HEK293 (cell line): ENCODE data around the gene EFHD1.
A peak's percentile ranks its signal among the peaks of the same experiment; 100 is the strongest.

Experiments
- CTCF ChIA-PET: fragments of 350-600 bp; formaldehyde crosslinking; extraction: SDS; loops from one replicate; lab custom pipeline; 2021; ENCODE audit warnings: antibody characterized with exemption; lab: Yijun Ruan, JAX
- POLR2A ChIA-PET: fragments of 300-600 bp; formaldehyde crosslinking; extraction: SDS; loops from one replicate; lab custom pipeline; 2020; ENCODE audit warnings: antibody characterized with exemption, inconsistent platforms; lab: Yijun Ruan, JAX
- H3K27ac ChIP-seq: fragments of 200-500 bp; sonication (Bioruptor generic); 2 replicates; pipeline ENCODE4 v1.5.1; 2014; ENCODE audit warnings: low read depth, low read length, control low read depth, inconsistent platforms; ENCODE audit errors: extremely low read depth
- H3K36me3 ChIP-seq, 2 experiments: fragments of 200-500 bp in 1 of 2; sonication (Bioruptor generic) in 1 of 2; 1 replicate in 1 of 2; 2 replicates in 1 of 2; pipeline ENCODE4 v1.5.1; 2014 to 2017; ENCODE audit warnings: inconsistent platforms in 2 of 2, low read length in 2 of 2; ENCODE audit not compliant: control insufficient read depth in 2 of 2, insufficient read depth in 1 of 2
- H3K4me1 ChIP-seq: fragments of 200-500 bp; sonication (Bioruptor generic); 2 replicates; pipeline ENCODE4 v1.5.1; 2014; ENCODE audit warnings: mild to moderate bottlenecking, low read length, inconsistent platforms; ENCODE audit not compliant: control insufficient read depth, insufficient read depth
- H3K4me3 ChIP-seq: 2 replicates; pipeline ENCODE4 v1.5.1; 2011; ENCODE audit warnings: low read depth, mild to moderate bottlenecking, control low read depth, low read length, moderate library complexity
- H3K9me3 ChIP-seq: fragments of 200-500 bp; sonication (Bioruptor generic); 2 replicates; pipeline ENCODE4 v1.5.1; 2014; ENCODE audit warnings: low read depth, low read length, inconsistent platforms; ENCODE audit not compliant: control insufficient read depth, insufficient read depth
- HOXD13 ChIP-seq: sonication (generic); formaldehyde crosslinking; IDR thresholded peaks from 2 replicates; pipeline ENCODE4 v1.8.0; 2022; ENCODE audit warnings: missing genetic modification reagents, borderline replicate concordance
- KLF1 ChIP-seq: fragments of 450-650 bp; formaldehyde crosslinking; IDR thresholded peaks from 2 replicates; pipeline ENCODE4 v1.5.1; 2016; ENCODE audit warnings: missing biosample characterization, missing genetic modification characterization
- SP2 ChIP-seq: fragments of 450-650 bp; formaldehyde crosslinking; IDR thresholded peaks from 2 replicates; pipeline ENCODE4 v1.5.1; 2016; ENCODE audit warnings: missing biosample characterization, missing genetic modification characterization
- ZBTB20 ChIP-seq: fragments of 450-650 bp; formaldehyde crosslinking; IDR thresholded peaks from 2 replicates; pipeline ENCODE4 v1.5.1; 2016; ENCODE audit warnings: missing biosample characterization, missing genetic modification characterization
- ZBTB48 ChIP-seq: fragments of 450-650 bp; formaldehyde crosslinking; IDR thresholded peaks from 2 replicates; pipeline ENCODE4 v1.5.1; 2016; ENCODE audit warnings: missing biosample characterization, missing genetic modification characterization
- ZBTB8A ChIP-seq: fragments of 450-650 bp; formaldehyde crosslinking; IDR thresholded peaks from 2 replicates; pipeline ENCODE4 v1.5.1; 2016; ENCODE audit warnings: missing biosample characterization, missing genetic modification characterization
- ZIC2 ChIP-seq: fragments of 450-650 bp; formaldehyde crosslinking; IDR thresholded peaks from 2 replicates; pipeline ENCODE4 v1.5.1; 2016; ENCODE audit warnings: missing biosample characterization, missing genetic modification characterization
- ZNF146 ChIP-seq: fragments of 450-650 bp; formaldehyde crosslinking; IDR thresholded peaks from 2 replicates; pipeline ENCODE4 v1.5.1; 2016; ENCODE audit warnings: missing biosample characterization, missing genetic modification characterization
- ZNF311 ChIP-seq: fragments of 450-650 bp; formaldehyde crosslinking; IDR thresholded peaks from 2 replicates; pipeline ENCODE4 v1.5.1; 2017; ENCODE audit warnings: missing biosample characterization, missing genetic modification characterization, borderline replicate concordance
- ZNF341 ChIP-seq: fragments of 450-650 bp; formaldehyde crosslinking; IDR thresholded peaks from 2 replicates; pipeline ENCODE4; 2016; ENCODE audit warnings: low read depth, missing biosample characterization, missing genetic modification characterization
- ZNF404 ChIP-seq: fragments of 450-650 bp; formaldehyde crosslinking; IDR thresholded peaks from 2 replicates; pipeline ENCODE4 v1.5.1; 2017; ENCODE audit warnings: missing biosample characterization, missing genetic modification characterization
- ZNF426 ChIP-seq: fragments of 450-650 bp; formaldehyde crosslinking; IDR thresholded peaks from 2 replicates; pipeline ENCODE4 v1.5.1; 2017; ENCODE audit warnings: missing biosample characterization, missing genetic modification characterization, mild to moderate bottlenecking, inconsistent platforms, moderate library complexity
- ZNF473 ChIP-seq: fragments of 450-650 bp; formaldehyde crosslinking; IDR thresholded peaks from 2 replicates; pipeline ENCODE4 v1.5.1; 2017; ENCODE audit warnings: missing biosample characterization, missing genetic modification characterization
- ZNF600 ChIP-seq: fragments of 450-650 bp; formaldehyde crosslinking; IDR thresholded peaks from 2 replicates; pipeline ENCODE4 v1.5.1; 2016; ENCODE audit warnings: missing biosample characterization, missing genetic modification characterization
- ZNF629 ChIP-seq: fragments of 450-650 bp; formaldehyde crosslinking; IDR thresholded peaks from 2 replicates; pipeline ENCODE4 v1.5.1; 2017; ENCODE audit warnings: missing biosample characterization, missing genetic modification characterization
- ZNF654 ChIP-seq: fragments of 450-650 bp; formaldehyde crosslinking; IDR thresholded peaks from 2 replicates; pipeline ENCODE4 v1.5.1; 2016; ENCODE audit warnings: low read depth, missing biosample characterization, missing genetic modification characterization
- ZNF776 ChIP-seq: fragments of 450-650 bp; formaldehyde crosslinking; IDR thresholded peaks from 2 replicates; pipeline ENCODE4 v1.5.0; 2017; ENCODE audit warnings: missing biosample characterization, missing genetic modification characterization, borderline replicate concordance
- TF ChIP-seq, protein P1 (sequence below): fragments of 450-650 bp; formaldehyde crosslinking; IDR thresholded peaks from 2 replicates; pipeline ENCODE4 v1.5.0; 2017; ENCODE audit warnings: missing biosample characterization, missing genetic modification characterization, borderline replicate concordance
- TF ChIP-seq, protein P2 (sequence below): fragments of 450-650 bp; formaldehyde crosslinking; conservative IDR thresholded peaks from 2 replicates; pipeline ENCODE4 v1.5.1; 2016; ENCODE audit warnings: low read depth, missing biosample characterization, missing genetic modification characterization
- TF ChIP-seq, protein P3 (sequence below): fragments of 450-650 bp; IDR thresholded peaks from 2 replicates; pipeline ENCODE4 v1.5.1; 2018; ENCODE audit warnings: missing biosample characterization, missing genetic modification characterization
- TF ChIP-seq, protein P4 (sequence below): fragments of 450-650 bp; formaldehyde crosslinking; IDR thresholded peaks from 2 replicates; pipeline ENCODE4 v1.5.1; 2016; ENCODE audit warnings: missing biosample characterization, missing genetic modification characterization
- TF ChIP-seq, protein P5 (sequence below): fragments of 450-650 bp; formaldehyde crosslinking; IDR thresholded peaks from 2 replicates; pipeline ENCODE4 v1.5.1; 2016; ENCODE audit warnings: missing biosample characterization, missing genetic modification characterization

EFHD1 gene

DNA sequence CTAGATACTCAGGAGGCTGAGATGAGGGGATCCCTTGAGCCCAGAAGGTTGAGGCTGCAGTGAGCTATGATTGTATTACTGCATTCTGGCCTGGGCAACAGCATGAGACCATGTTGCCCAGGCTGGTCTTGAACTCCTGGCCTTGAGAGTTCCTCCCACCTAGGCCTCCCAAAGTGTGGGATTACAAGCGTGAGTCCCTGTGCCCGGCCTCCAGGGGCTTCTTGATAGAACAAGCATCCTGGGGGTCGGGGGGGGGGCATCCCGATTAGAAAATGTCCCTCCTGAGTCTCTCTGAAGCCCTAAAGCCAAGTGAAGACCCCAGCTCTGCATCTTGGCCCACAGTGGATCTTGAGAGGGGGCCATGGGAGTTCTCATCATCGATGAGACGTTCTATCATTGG lies 22.3 kb upstream of the EFHD1 start (continued):
- TF ChIP-seq ZNF776 (no peak), ZNF341 (tag by site-specific recombination) (no peak), ZNF473 (no peak), ZNF426 (tag by site-specific recombination) (no peak)

DNA sequence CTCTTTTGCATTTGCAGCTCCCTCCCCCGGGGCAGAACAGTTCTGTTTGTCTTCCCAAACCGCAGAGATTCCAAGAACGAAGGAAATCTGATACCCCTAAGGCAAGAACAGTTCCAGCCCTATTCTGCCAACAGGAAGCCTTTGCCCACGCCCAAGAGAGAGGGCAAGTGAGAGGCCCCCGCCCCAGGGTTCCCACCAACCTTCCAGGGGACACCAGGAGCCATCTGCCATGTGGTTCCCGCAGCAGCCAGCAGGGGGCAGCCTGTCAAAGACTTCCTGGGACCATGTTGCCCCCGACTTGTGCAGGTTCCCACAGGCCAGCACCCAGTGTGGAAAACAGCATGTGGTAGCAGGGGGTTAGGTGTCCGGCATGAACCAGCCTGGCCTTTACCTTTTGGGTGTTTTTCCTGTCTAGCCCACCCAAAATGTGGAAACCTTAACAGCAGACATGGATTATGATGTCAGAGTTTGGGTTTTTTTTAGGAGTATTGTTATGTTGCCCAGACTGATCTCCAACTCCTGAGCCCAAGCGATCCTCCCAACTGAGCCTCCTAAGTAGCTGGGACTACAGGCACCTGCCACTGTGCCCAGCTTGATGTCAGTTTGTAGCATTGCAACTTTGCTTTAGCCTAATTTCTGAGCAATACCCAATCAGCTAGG lies 21.7 kb upstream of the EFHD1 start:
- Histone ChIP-seq H3K4me1 (no peaks in the 10 kb centered on the region), H3K4me3 (no peak overlapping the region), H3K9me3 (no peaks in the 10 kb centered on the region), H3K36me3 (no peaks in the 10 kb centered on the region), H3K27ac (peak overlapping the region; percentile 19; the same call in 1 of the 2 replicates)
- ChIA-PET POLR2A (interaction anchor here (0.5 kb wide), 1 partner anchor 19 kb away, joined by 3 read pairs; no protein-coding TSS in a partner anchor), CTCF (interaction anchor here (0.6 to 2.6 kb wide), 30 partner anchors 9 to 1035 kb away, joined by 3 to 26 read pairs (median 3); partner anchors contain the start of gene EFHD1)
- TF ChIP-seq ZNF629 = peak; percentile 47; the same call in 1 of the 2 replicates
- TF ChIP-seq ZNF654 = peak; percentile 45
- TF ChIP-seq ZBTB48 (tag by site-specific recombination) = 0 out of 2 replicates have a peak, but pooled peaks have one; percentile 33
- TF ChIP-seq KLF1 (tag by site-specific recombination) = peak; percentile 73
- TF ChIP-seq, protein P1, sequence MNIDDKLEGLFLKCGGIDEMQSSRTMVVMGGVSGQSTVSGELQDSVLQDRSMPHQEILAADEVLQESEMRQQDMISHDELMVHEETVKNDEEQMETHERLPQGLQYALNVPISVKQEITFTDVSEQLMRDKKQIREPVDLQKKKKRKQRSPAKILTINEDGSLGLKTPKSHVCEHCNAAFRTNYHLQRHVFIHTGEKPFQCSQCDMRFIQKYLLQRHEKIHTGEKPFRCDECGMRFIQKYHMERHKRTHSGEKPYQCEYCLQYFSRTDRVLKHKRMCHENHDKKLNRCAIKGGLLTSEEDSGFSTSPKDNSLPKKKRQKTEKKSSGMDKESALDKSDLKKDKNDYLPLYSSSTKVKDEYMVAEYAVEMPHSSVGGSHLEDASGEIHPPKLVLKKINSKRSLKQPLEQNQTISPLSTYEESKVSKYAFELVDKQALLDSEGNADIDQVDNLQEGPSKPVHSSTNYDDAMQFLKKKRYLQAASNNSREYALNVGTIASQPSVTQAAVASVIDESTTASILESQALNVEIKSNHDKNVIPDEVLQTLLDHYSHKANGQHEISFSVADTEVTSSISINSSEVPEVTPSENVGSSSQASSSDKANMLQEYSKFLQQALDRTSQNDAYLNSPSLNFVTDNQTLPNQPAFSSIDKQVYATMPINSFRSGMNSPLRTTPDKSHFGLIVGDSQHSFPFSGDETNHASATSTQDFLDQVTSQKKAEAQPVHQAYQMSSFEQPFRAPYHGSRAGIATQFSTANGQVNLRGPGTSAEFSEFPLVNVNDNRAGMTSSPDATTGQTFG = no peak
- TF ChIP-seq HOXD13 (CRISPR knock-in tag) = no peak
- TF ChIP-seq, protein P2, sequence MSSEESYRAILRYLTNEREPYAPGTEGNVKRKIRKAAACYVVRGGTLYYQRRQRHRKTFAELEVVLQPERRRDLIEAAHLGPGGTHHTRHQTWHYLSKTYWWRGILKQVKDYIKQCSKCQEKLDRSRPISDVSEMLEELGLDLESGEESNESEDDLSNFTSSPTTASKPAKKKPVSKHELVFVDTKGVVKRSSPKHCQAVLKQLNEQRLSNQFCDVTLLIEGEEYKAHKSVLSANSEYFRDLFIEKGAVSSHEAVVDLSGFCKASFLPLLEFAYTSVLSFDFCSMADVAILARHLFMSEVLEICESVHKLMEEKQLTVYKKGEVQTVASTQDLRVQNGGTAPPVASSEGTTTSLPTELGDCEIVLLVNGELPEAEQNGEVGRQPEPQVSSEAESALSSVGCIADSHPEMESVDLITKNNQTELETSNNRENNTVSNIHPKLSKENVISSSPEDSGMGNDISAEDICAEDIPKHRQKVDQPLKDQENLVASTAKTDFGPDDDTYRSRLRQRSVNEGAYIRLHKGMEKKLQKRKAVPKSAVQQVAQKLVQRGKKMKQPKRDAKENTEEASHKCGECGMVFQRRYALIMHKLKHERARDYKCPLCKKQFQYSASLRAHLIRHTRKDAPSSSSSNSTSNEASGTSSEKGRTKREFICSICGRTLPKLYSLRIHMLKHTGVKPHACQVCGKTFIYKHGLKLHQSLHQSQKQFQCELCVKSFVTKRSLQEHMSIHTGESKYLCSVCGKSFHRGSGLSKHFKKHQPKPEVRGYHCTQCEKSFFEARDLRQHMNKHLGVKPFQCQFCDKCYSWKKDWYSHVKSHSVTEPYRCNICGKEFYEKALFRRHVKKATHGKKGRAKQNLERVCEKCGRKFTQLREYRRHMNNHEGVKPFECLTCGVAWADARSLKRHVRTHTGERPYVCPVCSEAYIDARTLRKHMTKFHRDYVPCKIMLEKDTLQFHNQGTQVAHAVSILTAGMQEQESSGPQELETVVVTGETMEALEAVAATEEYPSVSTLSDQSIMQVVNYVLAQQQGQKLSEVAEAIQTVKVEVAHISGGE (tag by site-specific recombination) = no peak
- peak; percentile 81 for TF ChIP-seq ZBTB8A (tag by site-specific recombination)
- TF ChIP-seq ZNF146 (tag by site-specific recombination) = no peak
- peak; percentile 72 for TF ChIP-seq ZNF600 (tag by site-specific recombination)
- peak; percentile 77 for TF ChIP-seq ZIC2 (tag by site-specific recombination)
- peak; percentile 22; the same call in 1 of the 2 replicates for TF ChIP-seq ZBTB20 (tag by site-specific recombination)
- TF ChIP-seq, protein P3, sequence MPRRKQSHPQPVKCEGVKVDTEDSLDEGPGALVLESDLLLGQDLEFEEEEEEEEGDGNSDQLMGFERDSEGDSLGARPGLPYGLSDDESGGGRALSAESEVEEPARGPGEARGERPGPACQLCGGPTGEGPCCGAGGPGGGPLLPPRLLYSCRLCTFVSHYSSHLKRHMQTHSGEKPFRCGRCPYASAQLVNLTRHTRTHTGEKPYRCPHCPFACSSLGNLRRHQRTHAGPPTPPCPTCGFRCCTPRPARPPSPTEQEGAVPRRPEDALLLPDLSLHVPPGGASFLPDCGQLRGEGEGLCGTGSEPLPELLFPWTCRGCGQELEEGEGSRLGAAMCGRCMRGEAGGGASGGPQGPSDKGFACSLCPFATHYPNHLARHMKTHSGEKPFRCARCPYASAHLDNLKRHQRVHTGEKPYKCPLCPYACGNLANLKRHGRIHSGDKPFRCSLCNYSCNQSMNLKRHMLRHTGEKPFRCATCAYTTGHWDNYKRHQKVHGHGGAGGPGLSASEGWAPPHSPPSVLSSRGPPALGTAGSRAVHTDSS (tag by site-specific recombination) = no peak
- TF ChIP-seq, protein P4, sequence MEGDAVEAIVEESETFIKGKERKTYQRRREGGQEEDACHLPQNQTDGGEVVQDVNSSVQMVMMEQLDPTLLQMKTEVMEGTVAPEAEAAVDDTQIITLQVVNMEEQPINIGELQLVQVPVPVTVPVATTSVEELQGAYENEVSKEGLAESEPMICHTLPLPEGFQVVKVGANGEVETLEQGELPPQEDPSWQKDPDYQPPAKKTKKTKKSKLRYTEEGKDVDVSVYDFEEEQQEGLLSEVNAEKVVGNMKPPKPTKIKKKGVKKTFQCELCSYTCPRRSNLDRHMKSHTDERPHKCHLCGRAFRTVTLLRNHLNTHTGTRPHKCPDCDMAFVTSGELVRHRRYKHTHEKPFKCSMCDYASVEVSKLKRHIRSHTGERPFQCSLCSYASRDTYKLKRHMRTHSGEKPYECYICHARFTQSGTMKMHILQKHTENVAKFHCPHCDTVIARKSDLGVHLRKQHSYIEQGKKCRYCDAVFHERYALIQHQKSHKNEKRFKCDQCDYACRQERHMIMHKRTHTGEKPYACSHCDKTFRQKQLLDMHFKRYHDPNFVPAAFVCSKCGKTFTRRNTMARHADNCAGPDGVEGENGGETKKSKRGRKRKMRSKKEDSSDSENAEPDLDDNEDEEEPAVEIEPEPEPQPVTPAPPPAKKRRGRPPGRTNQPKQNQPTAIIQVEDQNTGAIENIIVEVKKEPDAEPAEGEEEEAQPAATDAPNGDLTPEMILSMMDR (tag by site-specific recombination) = peak; percentile 89
- no peak for TF ChIP-seq ZNF311
- TF ChIP-seq, protein P5, sequence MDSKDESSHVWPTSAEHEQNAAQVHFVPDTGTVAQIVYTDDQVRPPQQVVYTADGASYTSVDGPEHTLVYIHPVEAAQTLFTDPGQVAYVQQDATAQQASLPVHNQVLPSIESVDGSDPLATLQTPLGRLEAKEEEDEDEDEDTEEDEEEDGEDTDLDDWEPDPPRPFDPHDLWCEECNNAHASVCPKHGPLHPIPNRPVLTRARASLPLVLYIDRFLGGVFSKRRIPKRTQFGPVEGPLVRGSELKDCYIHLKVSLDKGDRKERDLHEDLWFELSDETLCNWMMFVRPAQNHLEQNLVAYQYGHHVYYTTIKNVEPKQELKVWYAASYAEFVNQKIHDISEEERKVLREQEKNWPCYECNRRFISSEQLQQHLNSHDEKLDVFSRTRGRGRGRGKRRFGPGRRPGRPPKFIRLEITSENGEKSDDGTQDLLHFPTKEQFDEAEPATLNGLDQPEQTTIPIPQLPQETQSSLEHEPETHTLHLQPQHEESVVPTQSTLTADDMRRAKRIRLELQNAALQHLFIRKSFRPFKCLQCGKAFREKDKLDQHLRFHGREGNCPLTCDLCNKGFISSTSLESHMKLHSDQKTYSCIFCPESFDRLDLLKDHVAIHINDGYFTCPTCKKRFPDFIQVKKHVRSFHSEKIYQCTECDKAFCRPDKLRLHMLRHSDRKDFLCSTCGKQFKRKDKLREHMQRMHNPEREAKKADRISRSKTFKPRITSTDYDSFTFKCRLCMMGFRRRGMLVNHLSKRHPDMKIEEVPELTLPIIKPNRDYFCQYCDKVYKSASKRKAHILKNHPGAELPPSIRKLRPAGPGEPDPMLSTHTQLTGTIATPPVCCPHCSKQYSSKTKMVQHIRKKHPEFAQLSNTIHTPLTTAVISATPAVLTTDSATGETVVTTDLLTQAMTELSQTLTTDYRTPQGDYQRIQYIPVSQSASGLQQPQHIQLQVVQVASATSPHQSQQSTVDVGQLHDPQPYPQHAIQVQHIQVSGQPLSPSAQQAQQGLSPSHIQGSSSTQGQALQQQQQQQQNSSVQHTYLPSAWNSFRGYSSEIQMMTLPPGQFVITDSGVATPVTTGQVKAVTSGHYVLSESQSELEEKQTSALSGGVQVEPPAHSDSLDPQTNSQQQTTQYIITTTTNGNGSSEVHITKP (tag by site-specific recombination) = peak; percentile 72
- 0 out of 2 replicates have a peak, but pooled peaks have one; percentile 8 for TF ChIP-seq SP2 (tag by site-specific recombination)
- no peak for TF ChIP-seq ZNF404 (tag by site-specific recombination)
